HL-60 (cell line): ENCODE results near the gene ANKRD36.
"Not testable (repeated sequence)": the region's sequence is repeated elsewhere in the genome, so short reads cannot be mapped to it uniquely, and the experiment has no call there.

Experiments used
- GABPA ChIP-seq: IDR thresholded peaks from 2 replicates; pipeline ENCODE4 v1.6.1; 2012; ENCODE audit warnings: low read depth
- POLR2AphosphoS5 ChIP-seq: IDR thresholded peaks from 2 replicates; pipeline ENCODE4 v1.6.1; 2012; ENCODE audit warnings: low read depth
- TF ChIP-seq, protein P1 (sequence below): IDR thresholded peaks from one replicate; pipeline ENCODE4 v1.5.1; 2011; ENCODE audit warnings: low read length, control low read depth, inconsistent platforms; ENCODE audit not compliant: insufficient read depth
- TF ChIP-seq, protein P2 (sequence below): IDR thresholded peaks from 2 replicates; pipeline ENCODE4 v1.6.1; 2012; ENCODE audit warnings: low read depth; ENCODE audit not compliant: insufficient replicate concordance

DNA sequence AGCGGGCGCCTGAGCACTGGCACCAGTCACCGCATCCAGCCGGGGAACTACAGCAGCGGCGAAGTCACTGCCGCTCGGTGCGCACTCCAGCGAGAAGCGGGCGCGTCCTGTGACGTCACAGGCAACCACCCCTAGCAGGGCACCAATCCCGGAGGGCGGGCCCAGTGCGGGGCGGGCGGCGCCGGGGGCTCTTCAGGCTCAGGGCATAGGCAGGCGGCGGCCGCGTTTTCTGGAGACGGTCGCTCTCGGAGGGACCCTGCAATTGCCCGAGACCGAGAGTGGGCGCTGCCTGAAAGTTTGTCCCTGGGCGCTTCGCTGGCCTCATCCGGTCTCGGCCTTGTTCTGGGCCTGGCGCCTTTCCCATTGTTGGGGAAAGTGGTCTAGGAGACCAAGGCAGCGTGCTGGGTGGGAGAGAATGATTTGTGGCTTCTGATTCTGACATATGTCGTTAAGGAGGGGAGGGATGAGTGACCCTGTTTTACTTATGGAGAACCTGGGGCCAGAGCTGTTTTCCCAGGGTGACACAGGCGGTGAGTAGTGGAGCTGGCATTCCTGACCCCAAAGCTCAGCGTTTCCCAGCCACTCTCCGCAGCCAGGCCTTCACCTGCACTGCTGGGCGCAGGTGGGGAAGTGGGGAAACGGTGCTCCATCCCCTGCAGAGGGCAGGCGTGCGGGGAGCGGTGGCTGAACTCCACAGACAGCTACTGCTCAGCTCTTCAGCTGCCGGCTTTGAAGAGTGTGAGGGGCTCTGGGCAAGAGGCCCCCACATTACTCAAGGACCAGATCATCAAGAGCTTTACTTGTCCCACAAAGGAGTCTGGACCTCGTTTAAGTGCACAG is 18.0 kb upstream of the ANKRD36 start, which contains the start of gene FAHD2B:
- TF ChIP-seq, protein P1, sequence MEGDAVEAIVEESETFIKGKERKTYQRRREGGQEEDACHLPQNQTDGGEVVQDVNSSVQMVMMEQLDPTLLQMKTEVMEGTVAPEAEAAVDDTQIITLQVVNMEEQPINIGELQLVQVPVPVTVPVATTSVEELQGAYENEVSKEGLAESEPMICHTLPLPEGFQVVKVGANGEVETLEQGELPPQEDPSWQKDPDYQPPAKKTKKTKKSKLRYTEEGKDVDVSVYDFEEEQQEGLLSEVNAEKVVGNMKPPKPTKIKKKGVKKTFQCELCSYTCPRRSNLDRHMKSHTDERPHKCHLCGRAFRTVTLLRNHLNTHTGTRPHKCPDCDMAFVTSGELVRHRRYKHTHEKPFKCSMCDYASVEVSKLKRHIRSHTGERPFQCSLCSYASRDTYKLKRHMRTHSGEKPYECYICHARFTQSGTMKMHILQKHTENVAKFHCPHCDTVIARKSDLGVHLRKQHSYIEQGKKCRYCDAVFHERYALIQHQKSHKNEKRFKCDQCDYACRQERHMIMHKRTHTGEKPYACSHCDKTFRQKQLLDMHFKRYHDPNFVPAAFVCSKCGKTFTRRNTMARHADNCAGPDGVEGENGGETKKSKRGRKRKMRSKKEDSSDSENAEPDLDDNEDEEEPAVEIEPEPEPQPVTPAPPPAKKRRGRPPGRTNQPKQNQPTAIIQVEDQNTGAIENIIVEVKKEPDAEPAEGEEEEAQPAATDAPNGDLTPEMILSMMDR, result not testable (repeated sequence)
- not testable (repeated sequence) for TF ChIP-seq POLR2AphosphoS5, GABPA
- TF ChIP-seq, protein P2, sequence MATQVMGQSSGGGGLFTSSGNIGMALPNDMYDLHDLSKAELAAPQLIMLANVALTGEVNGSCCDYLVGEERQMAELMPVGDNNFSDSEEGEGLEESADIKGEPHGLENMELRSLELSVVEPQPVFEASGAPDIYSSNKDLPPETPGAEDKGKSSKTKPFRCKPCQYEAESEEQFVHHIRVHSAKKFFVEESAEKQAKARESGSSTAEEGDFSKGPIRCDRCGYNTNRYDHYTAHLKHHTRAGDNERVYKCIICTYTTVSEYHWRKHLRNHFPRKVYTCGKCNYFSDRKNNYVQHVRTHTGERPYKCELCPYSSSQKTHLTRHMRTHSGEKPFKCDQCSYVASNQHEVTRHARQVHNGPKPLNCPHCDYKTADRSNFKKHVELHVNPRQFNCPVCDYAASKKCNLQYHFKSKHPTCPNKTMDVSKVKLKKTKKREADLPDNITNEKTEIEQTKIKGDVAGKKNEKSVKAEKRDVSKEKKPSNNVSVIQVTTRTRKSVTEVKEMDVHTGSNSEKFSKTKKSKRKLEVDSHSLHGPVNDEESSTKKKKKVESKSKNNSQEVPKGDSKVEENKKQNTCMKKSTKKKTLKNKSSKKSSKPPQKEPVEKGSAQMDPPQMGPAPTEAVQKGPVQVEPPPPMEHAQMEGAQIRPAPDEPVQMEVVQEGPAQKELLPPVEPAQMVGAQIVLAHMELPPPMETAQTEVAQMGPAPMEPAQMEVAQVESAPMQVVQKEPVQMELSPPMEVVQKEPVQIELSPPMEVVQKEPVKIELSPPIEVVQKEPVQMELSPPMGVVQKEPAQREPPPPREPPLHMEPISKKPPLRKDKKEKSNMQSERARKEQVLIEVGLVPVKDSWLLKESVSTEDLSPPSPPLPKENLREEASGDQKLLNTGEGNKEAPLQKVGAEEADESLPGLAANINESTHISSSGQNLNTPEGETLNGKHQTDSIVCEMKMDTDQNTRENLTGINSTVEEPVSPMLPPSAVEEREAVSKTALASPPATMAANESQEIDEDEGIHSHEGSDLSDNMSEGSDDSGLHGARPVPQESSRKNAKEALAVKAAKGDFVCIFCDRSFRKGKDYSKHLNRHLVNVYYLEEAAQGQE, result not testable (repeated sequence)
